H1 (cell line): ENCODE data around the gene KLHL28. TPM values are rescaled to one million over a fixed set of nuclear protein-coding genes. Genes with fewer than 3 reads are reported as not detected.

Experiments used
- CTCF ChIA-PET: fragments of 300-600 bp; sonication (Branson Sonifier 250); formaldehyde crosslinking; loops from one replicate; lab custom pipeline; 2021; ENCODE audit not compliant: partially characterized antibody; lab: Charles Lee
- POLR2A ChIA-PET: fragments of 300-600 bp; sonication (Branson Sonifier 250); formaldehyde crosslinking; loops from one replicate; lab custom pipeline; 2021; ENCODE audit warnings: inconsistent platforms; ENCODE audit not compliant: partially characterized antibody; lab: Charles Lee
- DNase-seq, 2 experiments: peaks; one replicate each; pipeline versions ENCODE4 v3.0.0 to v3.0.0-alpha.2; 2010 to 2022; ENCODE audit warnings: low spot score in 2 of 2, low read depth in 1 of 2, mixed read lengths in 1 of 2
- FAIRE-seq: peaks from 2 replicates; lab custom pipeline; 2011; peaks lifted over from hg19 to GRCh38; lab: Jason Lieb, UNC
- H2AFZ ChIP-seq: 2 replicates; pipeline ENCODE4 v1.8.1; 2012; ENCODE audit warnings: low read length, inconsistent platforms
- H2AK5ac ChIP-seq: 2 replicates; pipeline ENCODE4 v1.6.1; 2013; ENCODE audit warnings: low read depth, low read length
- H2BK120ac ChIP-seq: replicated peaks from 2 replicates; pipeline ENCODE3; 2013; ENCODE audit warnings: low read depth, low read length, inconsistent platforms
- H2BK12ac ChIP-seq: 2 replicates; pipeline ENCODE4 v1.6.1; 2013; ENCODE audit warnings: low read depth, low read length
- H2BK15ac ChIP-seq: 2 replicates; pipeline ENCODE4 v1.6.1; 2013; ENCODE audit warnings: low read length
- H2BK20ac ChIP-seq: 2 replicates; pipeline ENCODE4 v1.6.1; 2013; ENCODE audit warnings: low read length
- H2BK5ac ChIP-seq: 2 replicates; pipeline ENCODE4 v1.6.1; 2013; ENCODE audit warnings: low read depth, low read length
- H3K14ac ChIP-seq: 2 replicates; pipeline ENCODE4 v1.6.1; 2013; ENCODE audit warnings: inconsistent platforms; ENCODE audit not compliant: insufficient read length
- H3K18ac ChIP-seq: 2 replicates; pipeline ENCODE4 v1.6.1; 2013; ENCODE audit warnings: low read length; ENCODE audit errors: extremely low read depth
- H3K23ac ChIP-seq: 2 replicates; pipeline ENCODE4 v1.6.1; 2013; ENCODE audit warnings: inconsistent platforms; ENCODE audit not compliant: insufficient read length
- H3K23me2 ChIP-seq: 2 replicates; pipeline ENCODE4 v1.6.1; 2013; ENCODE audit warnings: low read depth, low read length
- H3K27ac ChIP-seq: 2 replicates; pipeline ENCODE4 v1.6.1; 2011; ENCODE audit warnings: low read depth, low read length, inconsistent platforms
- H3K27me3 ChIP-seq, 4 experiments: replicated peaks in 1 of 4; 1 replicate in 1 of 4; 2 replicates in 3 of 4; pipeline versions ENCODE4 v1.6.1 to v1.8.1; 2011 to 2013; ENCODE audit warnings: low read length in 3 of 4, mild to moderate bottlenecking in 3 of 4, inconsistent platforms in 2 of 4, mixed read lengths in 2 of 4, moderate library complexity in 1 of 4; ENCODE audit not compliant: control insufficient read depth in 3 of 4, insufficient read depth in 3 of 4; ENCODE audit errors: extremely low read depth in 1 of 4
- H3K36me3 ChIP-seq, 4 experiments: 2 replicates each; pipeline versions ENCODE4 v1.6.1 to v1.8.1; 2011 to 2013; ENCODE audit warnings: mild to moderate bottlenecking in 4 of 4, low read length in 3 of 4, moderate library complexity in 2 of 4, control low read depth in 1 of 4, inconsistent platforms in 1 of 4; ENCODE audit not compliant: insufficient read depth in 4 of 4, control insufficient read depth in 2 of 4
- H3K4ac ChIP-seq: replicated peaks from 2 replicates; pipeline ENCODE3; 2013; ENCODE audit warnings: low read length, low read depth, mixed read lengths, inconsistent platforms; ENCODE audit not compliant: insufficient read length
- H3K4me1 ChIP-seq, 4 experiments: replicated peaks in 1 of 4; 1 replicate in 1 of 4; 2 replicates in 3 of 4; pipeline versions ENCODE4 v1.6.1 to v1.8.1; 2011 to 2013; ENCODE audit warnings: low read length in 3 of 4, inconsistent platforms in 2 of 4, mixed read lengths in 1 of 4; ENCODE audit not compliant: insufficient read depth in 4 of 4, control insufficient read depth in 3 of 4
- H3K4me2 ChIP-seq, 2 experiments: 2 replicates each; pipeline versions ENCODE4 v1.6.1 to v1.8.1; 2011 to 2013; ENCODE audit warnings: low read depth in 2 of 2, low read length in 2 of 2, control low read depth in 1 of 2, inconsistent platforms in 1 of 2, mild to moderate bottlenecking in 1 of 2; ENCODE audit not compliant: insufficient read depth in 1 of 2
- H3K4me3 ChIP-seq, 4 experiments: fragments of 200-600, 300-600 bp in 1 of 4; sonication (generic), shearing (Covaris generic), sonication (Bioruptor Twin) in 1 of 4; 2 replicates each; pipeline versions ENCODE4 v1.5.1 to v1.8.1; 2011 to 2016; ENCODE audit warnings: low read length in 4 of 4, low read depth in 3 of 4, control low read depth in 2 of 4, inconsistent platforms in 2 of 4, mild to moderate bottlenecking in 2 of 4, mixed read lengths in 1 of 4, moderate library complexity in 1 of 4; ENCODE audit not compliant: insufficient read depth in 2 of 4; ENCODE audit errors: extremely low read depth in 1 of 4
- H3K56ac ChIP-seq: replicated peaks from 2 replicates; pipeline ENCODE3; 2013; ENCODE audit warnings: low read depth, mild to moderate bottlenecking, mixed read lengths, low read length, inconsistent platforms; ENCODE audit not compliant: insufficient read length
- H3K79me1 ChIP-seq: 2 replicates; pipeline ENCODE4 v1.6.1; 2013; ENCODE audit warnings: low read depth, low read length, control low read depth
- H3K79me2 ChIP-seq, 2 experiments: 2 replicates each; pipeline versions ENCODE4 v1.6.1 to v1.8.1; 2012 to 2013; ENCODE audit warnings: low read length in 2 of 2, mild to moderate bottlenecking in 2 of 2, inconsistent platforms in 1 of 2; ENCODE audit not compliant: insufficient read depth in 2 of 2, control insufficient read depth in 1 of 2
- H3K9ac ChIP-seq, 4 experiments: replicated peaks in 1 of 4; 1 replicate in 1 of 4; 2 replicates in 3 of 4; pipeline versions ENCODE4 v1.6.1 to v1.8.1; 2011 to 2013; ENCODE audit warnings: low read depth in 3 of 4, low read length in 3 of 4, control low read depth in 2 of 4, mild to moderate bottlenecking in 2 of 4, moderate library complexity in 2 of 4, inconsistent platforms in 1 of 4; ENCODE audit errors: extremely low read depth in 1 of 4
- H3K9me3 ChIP-seq, 2 experiments: 2 replicates each; pipeline versions ENCODE4 v1.6.1 to v1.8.1; 2012 to 2013; ENCODE audit warnings: mild to moderate bottlenecking in 2 of 2, moderate library complexity in 2 of 2, control low read depth in 1 of 2, inconsistent platforms in 1 of 2, low read depth in 1 of 2, low read length in 1 of 2, mixed read lengths in 1 of 2; ENCODE audit not compliant: insufficient read depth in 2 of 2
- H4K20me1 ChIP-seq, 2 experiments: replicated peaks in 1 of 2; 2 replicates each; pipeline versions ENCODE3 to v1.8.1; 2011 to 2013; ENCODE audit warnings: inconsistent platforms in 2 of 2, low read length in 2 of 2, mild to moderate bottlenecking in 1 of 2; ENCODE audit not compliant: insufficient read depth in 2 of 2, control insufficient read depth in 1 of 2
- H4K5ac ChIP-seq: 2 replicates; pipeline ENCODE4 v1.6.1; 2013; ENCODE audit warnings: low read length, low read depth, mixed read lengths, inconsistent platforms; ENCODE audit not compliant: insufficient read length
- H4K8ac ChIP-seq: 2 replicates; pipeline ENCODE4 v1.8.0; 2013; ENCODE audit warnings: mild to moderate bottlenecking, moderate library complexity, low read length, inconsistent platforms; ENCODE audit not compliant: insufficient read depth; ENCODE audit errors: extremely low read depth
- H4K91ac ChIP-seq: replicated peaks from 2 replicates; pipeline ENCODE3; 2013; ENCODE audit warnings: low read length, mixed read lengths, inconsistent platforms; ENCODE audit not compliant: insufficient read length
- ATF2 ChIP-seq: IDR thresholded peaks from 2 replicates; pipeline ENCODE4 v1.6.1; 2012; ENCODE audit warnings: low read length, inconsistent platforms
- CBX8 ChIP-seq: fragments of 300-800, 300-1000 bp; sonication (generic); IDR thresholded peaks from 2 replicates; pipeline ENCODE4 v1.7.1; 2016; ENCODE audit warnings: low read depth, low read length, borderline replicate concordance
- CREB1 ChIP-seq: IDR thresholded peaks from 2 replicates; pipeline ENCODE4 v1.6.1; 2012; ENCODE audit warnings: inconsistent platforms
- EGR1 ChIP-seq: IDR thresholded peaks from 2 replicates; pipeline ENCODE4 v1.6.1; 2011; ENCODE audit warnings: low read depth, low read length, borderline replicate concordance
- FOSL1 ChIP-seq: IDR thresholded peaks from 2 replicates; pipeline ENCODE4 v1.6.1; 2011; ENCODE audit warnings: mild to moderate bottlenecking, low read depth, low read length, moderate library complexity; ENCODE audit not compliant: insufficient read depth
- GTF2F1 ChIP-seq: IDR thresholded peaks from 2 replicates; pipeline ENCODE4 v1.6.1; 2012; ENCODE audit warnings: low read depth, low read length, improper control_type of control experiment, borderline replicate concordance
- JUND ChIP-seq: IDR thresholded peaks from 2 replicates; pipeline ENCODE4 v1.6.1; 2011; ENCODE audit warnings: mild to moderate bottlenecking, improper control_type of control experiment, low read length
- PHF8 ChIP-seq: fragments of 200-600 bp; sonication (generic); conservative IDR thresholded peaks from 2 replicates; pipeline ENCODE4 v1.7.1; 2012; ENCODE audit warnings: low read depth, mild to moderate bottlenecking, inconsistent platforms, low read length, moderate library complexity
- POLR2A ChIP-seq, 2 experiments: IDR thresholded peaks; 1 replicate in 1 of 2; 2 replicates in 1 of 2; pipeline ENCODE4 v1.6.1; 2011; ENCODE audit warnings: low read depth in 2 of 2, low read length in 2 of 2, mild to moderate bottlenecking in 2 of 2; ENCODE audit errors: control extremely low read depth in 1 of 2
- TBP ChIP-seq: IDR thresholded peaks from 2 replicates; pipeline ENCODE4 v1.6.1; 2011; ENCODE audit warnings: low read depth, low read length, improper control_type of control experiment
- whole genome bisulfite sequencing, 2 experiments: shearing (Covaris generic) in 1 of 2; methylation state at CpG; one replicate each; pipeline versions ENCODE4 v1.1.6 to v1.1.7; 2013 to 2015; ENCODE audit warnings: low lambda C conversion rate in 2 of 2, mixed read lengths in 2 of 2, inconsistent platforms in 1 of 2, low coverage in 1 of 2, missing lambda C conversion rate in 1 of 2; ENCODE audit not compliant: insufficient replicate concordance in 2 of 2, insufficient coverage in 1 of 2, insufficient read length in 1 of 2; ENCODE audit errors: extremely low coverage in 1 of 2, missing lambda C conversion rate in 1 of 2; 5-methylcytosine and 5-hydroxymethylcytosine counted together
- polyA plus RNA-seq, 7 experiments: library from polyadenylated mRNA; depleted of rRNA in 3 of 7; stranded (reverse) in 5 of 7; unstranded in 2 of 7; fragments of >200 nt in 5 of 7; fragments of 200-250 nt in 2 of 7; gene quantifications; 1 replicate in 5 of 7; 2 replicates in 1 of 7; 4 replicates in 1 of 7; pipeline versions ENCODE4 v1.2.1 to v1.2.3, GENCODE V29; 2011 to 2013; ENCODE audit warnings: missing spikeins in 2 of 7, mixed read lengths in 2 of 7
- total RNA-seq: library from RNA; stranded (reverse); fragmentation: NEBNext Ultra II Directional; extraction: Animal tissue kit (Norgen Biotek cat#: 25700); gene quantifications from 2 replicates; pipeline ENCODE4 v1.2.1, GENCODE V29; 2021
- TF ChIP-seq, protein P1 (sequence below): IDR thresholded peaks from 2 replicates; pipeline ENCODE4 v1.6.1; 2011; ENCODE audit warnings: low read length, improper control_type of control experiment
- TF ChIP-seq, protein P2 (sequence below): IDR thresholded peaks from 2 replicates; pipeline ENCODE4 v1.6.1; 2012; ENCODE audit warnings: inconsistent platforms

KLHL28 gene
- total and polyA plus RNA-seq, 2 of the 8 experiments (the other 6 are each of a cell fraction or from before 2014, with no cell fraction given), result 3.3 to 10.5 TPM

GRCh38 chr14:44979273-44979672 is 17.5 kb upstream of the KLHL28 start:
- H4K91ac ChIP-seq, result no peak overlapping the region
- no peak overlapping the region for H3K18ac ChIP-seq
- FAIRE-seq (no peak), DNase-seq (no peak)
- H2BK5ac ChIP-seq, result no peak overlapping the region
- H3K4ac ChIP-seq, result no peak overlapping the region
- H2BK15ac ChIP-seq, result no peak overlapping the region
- H2BK12ac ChIP-seq, result no peak overlapping the region
- H2AK5ac ChIP-seq, result no peak overlapping the region
- no peak overlapping the region for H3K4me3 ChIP-seq
- H2BK20ac ChIP-seq, result no peak overlapping the region
- peaks cover 0 to 40% of the 10 kb centered on the region in 2 experiments; a peak in 2 of 4 replicates for H3K79me2 ChIP-seq
- H3K36me3 ChIP-seq, result no peaks in the 10 kb centered on the region
- no peaks in the 10 kb centered on the region for H3K23me2 ChIP-seq
- H3K4me2 ChIP-seq, result no peak overlapping the region
- no peak overlapping the region for H2BK120ac ChIP-seq
- H3K14ac ChIP-seq, result no peak overlapping the region
- H3K23ac ChIP-seq, result no peak overlapping the region
- POLR2A ChIA-PET, result interaction anchor here (1.4 to 1.8 kb wide), 2 partner anchors 17 to 30 kb away, joined by 3 to 9 read pairs; partner anchors contain the start of genes KLHL28 and TOGARAM1
- CTCF ChIA-PET, result interaction anchor here (0.6 to 1.8 kb wide), 5 partner anchors 10 to 156 kb away, joined by 3 to 7 read pairs (median 3); partner anchors contain the start of gene FANCM
- no peaks in the 10 kb centered on the region for H3K9me3 ChIP-seq
- no peak overlapping the region for H4K8ac ChIP-seq
- no peak overlapping the region for H3K9ac ChIP-seq
- H4K20me1 ChIP-seq, result no peaks in the 10 kb centered on the region
- H3K27me3 ChIP-seq, result peaks cover 0 to 1% (median 0%) of the 10 kb centered on the region in 4 experiments; a peak in 1 of 7 replicates
- no peaks in the 10 kb centered on the region for H3K4me1 ChIP-seq
- H3K27ac ChIP-seq, result no peak overlapping the region
- no peak overlapping the region for H4K5ac ChIP-seq
- H2AFZ ChIP-seq, result no peak overlapping the region
- H3K79me1 ChIP-seq, result no peaks in the 10 kb centered on the region; the same call in 1 of the 2 replicates
- no peak overlapping the region for H3K56ac ChIP-seq
- WGBS, 2 experiments, result 85% methylated on average over 2 of the region's 2 CpGs; no CpG with 5 or more reads in 1 of the 2 experiments
- TF ChIP-seq, protein P1, sequence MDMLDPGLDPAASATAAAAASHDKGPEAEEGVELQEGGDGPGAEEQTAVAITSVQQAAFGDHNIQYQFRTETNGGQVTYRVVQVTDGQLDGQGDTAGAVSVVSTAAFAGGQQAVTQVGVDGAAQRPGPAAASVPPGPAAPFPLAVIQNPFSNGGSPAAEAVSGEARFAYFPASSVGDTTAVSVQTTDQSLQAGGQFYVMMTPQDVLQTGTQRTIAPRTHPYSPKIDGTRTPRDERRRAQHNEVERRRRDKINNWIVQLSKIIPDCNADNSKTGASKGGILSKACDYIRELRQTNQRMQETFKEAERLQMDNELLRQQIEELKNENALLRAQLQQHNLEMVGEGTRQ, result no peak
- TF ChIP-seq EGR1 (no peak), ATF2 (no peak), POLR2A (IDR thresholded peaks at IDR 0.05; ENCODE audit: control extremely low read depth in 1 of 2, low read depth in 2 of 2, low read length in 2 of 2) (no peak), JUND (no peak), TBP (no peak), PHF8 (no peak), CREB1 (no peak), FOSL1 (no peak), GTF2F1 (no peak), CBX8 (no peak)
- TF ChIP-seq, protein P2, sequence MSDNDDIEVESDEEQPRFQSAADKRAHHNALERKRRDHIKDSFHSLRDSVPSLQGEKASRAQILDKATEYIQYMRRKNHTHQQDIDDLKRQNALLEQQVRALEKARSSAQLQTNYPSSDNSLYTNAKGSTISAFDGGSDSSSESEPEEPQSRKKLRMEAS, result no peak
